SK-N-SH (cell line): ENCODE results near the gene NTHL1.

Source experiments
- EP300 ChIP-seq, 2 experiments: IDR thresholded peaks; 2 replicates each; pipeline versions ENCODE4 v1.4.0 to v1.6.1; 2012; ENCODE audit warnings: borderline replicate concordance in 1 of 2, low read depth in 1 of 2, low read length in 1 of 2
- POLR2AphosphoS5 ChIP-seq: IDR thresholded peaks from 2 replicates; pipeline ENCODE4 v1.6.1; 2012; ENCODE audit warnings: low read depth, low read length
- RCOR1 ChIP-seq: fragments of 150-350 bp; IDR thresholded peaks from 2 replicates; pipeline ENCODE4 v1.6.1; 2017; ENCODE audit warnings: antibody characterized with exemption, low read length
- SIN3A ChIP-seq: IDR thresholded peaks from 2 replicates; pipeline ENCODE4 v1.6.1; 2012; ENCODE audit warnings: low read depth, mild to moderate bottlenecking, low read length, moderate library complexity, borderline replicate concordance
- TAF1 ChIP-seq: IDR thresholded peaks from 2 replicates; pipeline ENCODE4 v1.6.1; 2012; ENCODE audit warnings: low read depth, mild to moderate bottlenecking, low read length, moderate library complexity, borderline replicate concordance
- YY1 ChIP-seq: IDR thresholded peaks from 2 replicates; pipeline ENCODE4 v1.4.0; 2012; ENCODE audit warnings: low read depth, mild to moderate bottlenecking
- TF ChIP-seq, protein P1 (sequence below): fragments of 200-600 bp; sonication (generic); IDR thresholded peaks from 2 replicates; pipeline ENCODE4 v1.6.1; 2017; ENCODE audit warnings: antibody characterized with exemption, mild to moderate bottlenecking, moderate library complexity
- TF ChIP-seq, protein P2 (sequence below): IDR thresholded peaks from 2 replicates; pipeline ENCODE4 v1.6.1; 2012; ENCODE audit warnings: mild to moderate bottlenecking, low read depth, low read length, moderate library complexity

DNA sequence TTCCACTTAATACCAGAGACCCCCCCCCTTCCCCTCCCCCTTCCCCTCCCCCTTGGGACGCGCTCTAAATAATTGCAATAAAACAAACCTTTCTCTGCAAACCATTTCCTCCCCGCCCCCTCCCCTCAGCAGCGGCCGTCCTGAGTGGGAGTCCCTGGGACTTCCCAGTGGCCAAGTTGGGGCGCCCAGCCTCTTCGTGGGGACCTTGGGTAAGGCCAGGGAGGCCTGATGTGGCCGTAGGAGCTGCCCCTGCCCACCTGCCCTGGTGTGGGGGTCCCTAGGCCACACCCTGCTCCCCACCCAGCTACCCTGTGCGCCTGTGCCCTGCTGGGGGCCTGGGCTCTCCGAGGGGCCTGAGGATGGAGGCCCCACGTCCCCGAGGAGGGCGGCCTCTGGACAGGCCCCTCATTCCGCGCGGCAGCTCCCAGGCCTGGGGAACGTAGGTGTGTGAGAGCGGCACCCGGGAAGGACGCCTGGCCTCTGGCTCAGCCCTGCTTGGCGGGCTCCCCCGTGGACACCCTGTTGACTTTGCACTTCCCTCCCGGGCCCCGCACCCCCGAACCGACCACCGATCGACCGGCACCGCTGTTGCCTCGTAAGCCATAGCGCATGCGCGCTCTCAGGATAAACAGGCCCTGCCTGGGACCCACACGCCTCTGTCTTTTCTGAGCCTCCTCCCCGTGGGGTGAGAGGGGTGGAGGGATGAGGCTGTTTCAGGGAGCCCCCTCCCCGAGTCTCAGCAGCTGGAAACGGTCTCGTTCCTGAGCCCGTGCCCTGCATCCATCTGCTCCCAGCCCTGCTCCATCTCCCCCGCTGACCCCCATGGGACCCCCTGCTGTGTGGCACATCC is 9.0 kb downstream of the NTHL1 start:
- TF ChIP-seq YY1 (no peak), POLR2AphosphoS5 (no peak), TAF1 (no peak), SIN3A (no peak), RCOR1 (no peak), EP300 (IDR thresholded peaks at IDR 0.05; ENCODE audit: borderline replicate concordance in 1 of 2, low read depth in 1 of 2, low read length in 1 of 2) (no peak)
- TF ChIP-seq, protein P1, sequence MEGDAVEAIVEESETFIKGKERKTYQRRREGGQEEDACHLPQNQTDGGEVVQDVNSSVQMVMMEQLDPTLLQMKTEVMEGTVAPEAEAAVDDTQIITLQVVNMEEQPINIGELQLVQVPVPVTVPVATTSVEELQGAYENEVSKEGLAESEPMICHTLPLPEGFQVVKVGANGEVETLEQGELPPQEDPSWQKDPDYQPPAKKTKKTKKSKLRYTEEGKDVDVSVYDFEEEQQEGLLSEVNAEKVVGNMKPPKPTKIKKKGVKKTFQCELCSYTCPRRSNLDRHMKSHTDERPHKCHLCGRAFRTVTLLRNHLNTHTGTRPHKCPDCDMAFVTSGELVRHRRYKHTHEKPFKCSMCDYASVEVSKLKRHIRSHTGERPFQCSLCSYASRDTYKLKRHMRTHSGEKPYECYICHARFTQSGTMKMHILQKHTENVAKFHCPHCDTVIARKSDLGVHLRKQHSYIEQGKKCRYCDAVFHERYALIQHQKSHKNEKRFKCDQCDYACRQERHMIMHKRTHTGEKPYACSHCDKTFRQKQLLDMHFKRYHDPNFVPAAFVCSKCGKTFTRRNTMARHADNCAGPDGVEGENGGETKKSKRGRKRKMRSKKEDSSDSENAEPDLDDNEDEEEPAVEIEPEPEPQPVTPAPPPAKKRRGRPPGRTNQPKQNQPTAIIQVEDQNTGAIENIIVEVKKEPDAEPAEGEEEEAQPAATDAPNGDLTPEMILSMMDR, result no peak
- TF ChIP-seq, protein P2, sequence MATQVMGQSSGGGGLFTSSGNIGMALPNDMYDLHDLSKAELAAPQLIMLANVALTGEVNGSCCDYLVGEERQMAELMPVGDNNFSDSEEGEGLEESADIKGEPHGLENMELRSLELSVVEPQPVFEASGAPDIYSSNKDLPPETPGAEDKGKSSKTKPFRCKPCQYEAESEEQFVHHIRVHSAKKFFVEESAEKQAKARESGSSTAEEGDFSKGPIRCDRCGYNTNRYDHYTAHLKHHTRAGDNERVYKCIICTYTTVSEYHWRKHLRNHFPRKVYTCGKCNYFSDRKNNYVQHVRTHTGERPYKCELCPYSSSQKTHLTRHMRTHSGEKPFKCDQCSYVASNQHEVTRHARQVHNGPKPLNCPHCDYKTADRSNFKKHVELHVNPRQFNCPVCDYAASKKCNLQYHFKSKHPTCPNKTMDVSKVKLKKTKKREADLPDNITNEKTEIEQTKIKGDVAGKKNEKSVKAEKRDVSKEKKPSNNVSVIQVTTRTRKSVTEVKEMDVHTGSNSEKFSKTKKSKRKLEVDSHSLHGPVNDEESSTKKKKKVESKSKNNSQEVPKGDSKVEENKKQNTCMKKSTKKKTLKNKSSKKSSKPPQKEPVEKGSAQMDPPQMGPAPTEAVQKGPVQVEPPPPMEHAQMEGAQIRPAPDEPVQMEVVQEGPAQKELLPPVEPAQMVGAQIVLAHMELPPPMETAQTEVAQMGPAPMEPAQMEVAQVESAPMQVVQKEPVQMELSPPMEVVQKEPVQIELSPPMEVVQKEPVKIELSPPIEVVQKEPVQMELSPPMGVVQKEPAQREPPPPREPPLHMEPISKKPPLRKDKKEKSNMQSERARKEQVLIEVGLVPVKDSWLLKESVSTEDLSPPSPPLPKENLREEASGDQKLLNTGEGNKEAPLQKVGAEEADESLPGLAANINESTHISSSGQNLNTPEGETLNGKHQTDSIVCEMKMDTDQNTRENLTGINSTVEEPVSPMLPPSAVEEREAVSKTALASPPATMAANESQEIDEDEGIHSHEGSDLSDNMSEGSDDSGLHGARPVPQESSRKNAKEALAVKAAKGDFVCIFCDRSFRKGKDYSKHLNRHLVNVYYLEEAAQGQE, result no peak
